ENCODE results near the gene PON3.

- TF ChIP-seq CTCF (IDR thresholded peaks at IDR 0.05; ENCODE audit: low read length) (no peak), EZH2 (IDR thresholded peaks at IDR 0.05; ENCODE audit: borderline replicate concordance, low read length) (no peak)
Observed at GRCh38 chr7:95440394-95441038, 44.3 kb upstream of the PON3 start.
